Transverse colon (tissue), 3 donors: Measurements from ENCODE around the gene KIAA2012.

ENCODE experiments used
- EP300 ChIP-seq: sonication (generic); formaldehyde crosslinking; IDR thresholded peaks from one replicate; pipeline ENCODE4 v1.6.1; 2017; ENCODE audit warnings: antibody characterized with exemption, low read depth
- POLR2A ChIP-seq: fragments of 450-650 bp; IDR thresholded peaks from one replicate; pipeline ENCODE4 v1.6.1; 2016; ENCODE audit warnings: antibody characterized with exemption, mild to moderate bottlenecking, moderate library complexity
- TF ChIP-seq, protein P1 (sequence below), 5 experiments: fragments of 200-600 bp in 3 of 5; fragments of 450-650 bp in 2 of 5; sonication (generic) in 3 of 5; IDR thresholded peaks; 1 replicate in 2 of 5; 2 replicates in 3 of 5; pipeline ENCODE4 v1.5.1; 2016 to 2017; ENCODE audit warnings: antibody characterized with exemption in 5 of 5, inconsistent platforms in 3 of 5, mild to moderate bottlenecking in 2 of 5, moderate library complexity in 1 of 5

- TF ChIP-seq EP300 = no peak
- TF ChIP-seq, protein P1, sequence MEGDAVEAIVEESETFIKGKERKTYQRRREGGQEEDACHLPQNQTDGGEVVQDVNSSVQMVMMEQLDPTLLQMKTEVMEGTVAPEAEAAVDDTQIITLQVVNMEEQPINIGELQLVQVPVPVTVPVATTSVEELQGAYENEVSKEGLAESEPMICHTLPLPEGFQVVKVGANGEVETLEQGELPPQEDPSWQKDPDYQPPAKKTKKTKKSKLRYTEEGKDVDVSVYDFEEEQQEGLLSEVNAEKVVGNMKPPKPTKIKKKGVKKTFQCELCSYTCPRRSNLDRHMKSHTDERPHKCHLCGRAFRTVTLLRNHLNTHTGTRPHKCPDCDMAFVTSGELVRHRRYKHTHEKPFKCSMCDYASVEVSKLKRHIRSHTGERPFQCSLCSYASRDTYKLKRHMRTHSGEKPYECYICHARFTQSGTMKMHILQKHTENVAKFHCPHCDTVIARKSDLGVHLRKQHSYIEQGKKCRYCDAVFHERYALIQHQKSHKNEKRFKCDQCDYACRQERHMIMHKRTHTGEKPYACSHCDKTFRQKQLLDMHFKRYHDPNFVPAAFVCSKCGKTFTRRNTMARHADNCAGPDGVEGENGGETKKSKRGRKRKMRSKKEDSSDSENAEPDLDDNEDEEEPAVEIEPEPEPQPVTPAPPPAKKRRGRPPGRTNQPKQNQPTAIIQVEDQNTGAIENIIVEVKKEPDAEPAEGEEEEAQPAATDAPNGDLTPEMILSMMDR (IDR thresholded peaks at IDR 0.05) = no peak
- no peak for TF ChIP-seq POLR2A
These were observed 26.5 kb downstream of the KIAA2012 start for GRCh38 chr2:202099515-202099914.
